CD4-positive, alpha-beta T cell treated with Interleukin-6 for 4 hours (primary cell): ENCODE results near the gene MYO5B.
"Not testable (repeated sequence)": the region's sequence is repeated elsewhere in the genome, so short reads cannot be mapped to it uniquely, and the experiment has no call there.

ENCODE experiments used
- DNase-seq: peaks from one replicate; pipeline ENCODE4 v3.0.0-alpha.2; 2020; ENCODE audit warnings: mixed read lengths

Gene MYO5B

DNA sequence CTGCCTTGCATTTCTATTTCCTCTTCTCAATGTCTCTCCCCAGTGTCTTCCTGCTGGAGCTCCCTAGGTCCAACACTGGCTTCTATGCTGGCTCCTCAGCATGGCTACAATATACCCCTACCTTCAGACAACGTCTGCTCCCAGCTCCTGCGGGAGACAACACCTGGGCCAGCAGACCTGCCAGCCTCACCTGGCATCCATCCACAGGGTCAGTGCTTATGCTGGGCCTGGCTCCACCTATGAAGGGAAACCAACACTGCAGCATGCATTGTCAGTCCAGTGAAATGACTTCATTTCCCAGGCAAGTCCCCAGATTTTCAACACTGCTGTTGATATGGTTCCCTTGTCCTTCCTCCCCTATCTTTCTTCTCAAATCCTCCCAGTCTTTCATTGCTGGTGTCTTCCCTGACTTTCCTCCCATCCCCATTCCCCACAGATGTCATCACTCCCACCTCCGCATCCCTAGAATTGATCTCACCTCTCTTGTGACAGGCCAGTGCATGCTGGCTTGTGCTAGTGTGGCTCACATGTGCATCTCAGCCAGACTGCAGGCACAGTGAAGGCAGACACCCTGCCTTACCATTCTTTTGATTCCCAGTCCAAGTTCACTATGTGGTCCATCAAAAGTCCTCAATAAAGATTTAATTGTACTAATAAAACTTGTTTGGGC, 98.0 kb downstream of the MYO5B start:
- no peak for DNase-seq

GRCh38 chr18:50094786-50095185, 100.2 kb downstream of the MYO5B start:
- DNase-seq, result not testable (repeated sequence)

DNA sequence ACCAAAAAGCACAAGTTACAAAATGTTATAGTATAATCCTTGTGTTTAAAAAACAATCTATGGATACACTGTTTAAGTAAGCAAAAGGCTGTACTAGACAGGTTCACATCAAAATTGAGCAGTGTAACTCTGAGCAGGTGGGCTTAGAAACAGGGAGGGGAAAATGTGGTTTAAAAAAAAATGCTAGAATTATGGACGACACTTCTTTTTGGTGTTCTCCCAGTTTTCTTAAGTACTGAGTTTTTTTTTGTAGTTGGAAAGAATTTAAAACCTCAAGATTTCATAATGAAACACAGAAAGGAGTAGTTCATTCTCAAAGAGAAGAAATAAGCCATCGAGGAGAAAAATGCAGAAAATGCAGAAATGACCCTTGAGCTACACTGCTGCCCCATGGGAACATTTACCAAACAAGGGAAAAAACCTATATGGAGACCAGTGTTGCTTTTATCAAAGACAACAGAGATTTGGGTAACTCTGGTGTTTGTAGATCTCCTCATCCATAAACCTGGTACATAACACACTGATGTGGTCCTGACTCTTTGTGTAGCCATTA, 100.7 kb downstream of the MYO5B start:
- DNase-seq, result no peak

GRCh38 chr18:50093366-50094064, 101.4 kb downstream of the MYO5B start:
- DNase-seq, result no peak

GRCh38 chr18:50092245-50092805, 102.6 kb downstream of the MYO5B start:
- no peak for DNase-seq

DNA sequence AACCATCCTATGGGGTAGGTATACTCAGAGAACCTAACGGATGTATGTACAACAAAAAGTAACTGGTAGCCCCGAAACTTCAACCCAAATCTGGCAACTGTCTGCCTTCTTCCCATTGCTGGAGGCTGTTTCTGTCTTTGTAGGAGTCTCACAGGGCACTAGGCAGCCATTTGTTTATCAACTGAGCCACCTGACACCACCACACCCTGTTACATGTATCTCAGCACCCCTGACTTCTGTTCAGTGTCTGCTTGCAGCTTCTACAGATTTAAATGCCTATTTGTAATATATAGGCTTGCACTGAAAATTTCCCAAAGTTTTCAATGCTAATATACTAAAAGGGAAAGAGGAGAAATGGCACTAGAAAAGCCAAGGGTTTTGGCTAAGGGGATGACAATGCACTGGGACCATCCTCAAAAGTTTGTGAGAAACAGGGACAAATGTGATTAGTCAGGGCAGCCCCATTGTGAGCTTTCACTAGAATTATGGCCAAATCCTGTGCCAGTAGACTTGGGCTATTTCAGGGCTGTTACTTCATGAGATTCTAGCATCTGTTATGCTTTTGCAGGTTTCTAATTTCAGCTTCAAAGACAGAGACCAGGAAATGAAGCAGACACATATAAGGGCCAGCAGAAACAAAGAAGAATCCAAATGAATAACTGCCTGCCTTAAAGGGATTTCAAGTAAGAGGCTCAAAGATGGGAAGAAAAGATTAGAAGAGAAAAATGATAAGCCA, 103.3 kb downstream of the MYO5B start:
- DNase-seq, result no peak

DNA sequence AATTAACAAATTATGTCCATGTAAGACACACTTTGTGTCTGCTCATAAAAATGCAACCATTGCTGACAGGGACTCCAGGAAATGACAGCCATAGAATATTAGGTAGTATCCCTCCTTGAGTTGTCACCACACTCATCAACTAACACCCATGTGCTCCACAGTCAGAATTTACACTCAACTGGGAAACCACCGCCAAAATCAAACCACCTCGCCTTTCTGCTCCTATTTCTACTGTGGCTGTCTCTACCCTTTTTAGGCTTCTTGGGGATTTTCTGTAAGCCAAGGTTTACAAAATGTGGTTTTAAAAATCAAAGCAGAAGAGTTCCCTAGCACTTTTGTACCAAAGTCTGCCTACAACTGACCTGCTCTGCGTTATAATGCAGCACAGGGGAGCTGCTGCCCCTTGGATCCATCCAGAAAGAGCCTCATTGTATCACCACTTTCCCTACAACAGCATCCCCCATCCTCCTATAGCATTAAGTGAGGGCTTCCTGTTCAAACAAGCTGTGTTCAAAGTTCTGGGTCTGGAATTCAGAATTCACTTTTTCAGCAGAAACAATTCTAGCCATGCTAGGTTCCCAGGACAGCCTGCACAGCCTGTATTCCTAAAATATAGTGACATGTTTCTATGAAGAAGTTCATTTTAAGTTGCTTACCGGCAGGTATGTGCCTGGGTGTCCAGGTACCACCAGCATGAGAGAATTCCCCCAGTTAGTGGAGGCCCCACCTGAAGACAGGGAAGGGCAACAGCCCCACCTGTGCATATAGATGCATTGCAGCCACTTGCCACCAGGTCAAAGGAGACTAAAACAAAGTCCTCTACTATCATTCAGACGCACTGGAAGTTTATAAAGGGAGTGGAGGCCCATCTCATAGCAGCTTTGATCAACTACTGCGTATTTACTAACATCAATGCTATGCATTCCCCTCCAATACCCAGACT, 104.3 kb downstream of the MYO5B start:
- no peak for DNase-seq

- no peak for DNase-seq
Observed at GRCh38 chr18:50089702-50090101, 105.2 kb downstream of the MYO5B start.

DNA sequence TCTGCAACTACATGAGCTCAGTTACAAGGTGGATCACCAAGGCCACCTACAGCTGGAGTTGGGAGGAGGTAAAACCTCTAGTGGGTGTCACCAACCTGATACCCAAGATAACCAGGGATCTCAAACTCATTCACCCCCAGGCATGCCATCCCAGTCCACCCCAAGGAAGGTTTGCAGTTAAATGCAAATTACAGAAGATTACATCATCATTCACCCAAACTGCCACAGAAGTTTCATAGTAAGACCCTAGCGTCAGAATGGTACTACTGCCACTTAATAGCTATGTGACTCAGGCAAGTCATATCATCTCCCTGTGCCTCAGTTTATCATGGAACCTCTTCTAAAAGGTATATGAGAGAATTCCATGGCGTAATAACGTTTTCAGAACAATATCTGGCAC, 111.2 kb downstream of the MYO5B start:
- no peak for DNase-seq

DNA sequence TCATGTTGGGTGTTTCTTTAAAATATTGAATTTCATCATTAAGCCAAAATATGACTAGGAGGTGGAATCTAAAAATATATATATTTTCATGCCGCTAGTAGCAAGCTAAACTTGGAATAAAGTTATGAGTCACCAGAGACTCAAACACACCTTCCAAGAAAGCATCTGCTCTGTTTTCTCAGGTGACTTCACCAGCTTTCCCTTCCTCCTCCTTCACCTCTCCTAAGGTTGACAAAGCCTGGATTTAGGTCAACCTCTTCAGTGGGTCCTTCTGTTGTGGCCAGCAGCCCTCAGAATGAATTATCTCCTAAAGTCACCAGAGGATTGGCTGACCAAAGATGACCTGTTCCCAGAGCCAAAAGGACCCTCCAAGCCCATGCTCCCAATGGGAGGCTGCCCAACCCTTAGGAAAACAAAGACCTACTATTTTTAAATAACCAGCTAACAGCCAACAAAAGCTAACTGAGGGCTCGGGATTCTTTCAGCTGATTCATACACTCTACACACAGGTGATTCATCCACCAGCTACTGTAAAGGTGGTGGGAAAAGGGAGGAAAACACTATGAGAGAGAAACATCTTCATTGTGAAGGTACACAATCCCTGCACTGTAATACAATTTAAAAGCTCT, 113.9 kb downstream of the MYO5B start:
- no peak for DNase-seq

- no peak for DNase-seq
Observed at GRCh38 chr18:50080316-50080715, 114.6 kb downstream of the MYO5B start.

- DNase-seq, result no peak
Observed at GRCh38 chr18:50079571-50080295, 115.2 kb downstream of the MYO5B start.

- DNase-seq, result no peak
Observed at GRCh38 chr18:50076277-50076676, 118.7 kb downstream of the MYO5B start.

GRCh38 chr18:50075772-50076171, 119.2 kb downstream of the MYO5B start:
- no peak for DNase-seq

DNA sequence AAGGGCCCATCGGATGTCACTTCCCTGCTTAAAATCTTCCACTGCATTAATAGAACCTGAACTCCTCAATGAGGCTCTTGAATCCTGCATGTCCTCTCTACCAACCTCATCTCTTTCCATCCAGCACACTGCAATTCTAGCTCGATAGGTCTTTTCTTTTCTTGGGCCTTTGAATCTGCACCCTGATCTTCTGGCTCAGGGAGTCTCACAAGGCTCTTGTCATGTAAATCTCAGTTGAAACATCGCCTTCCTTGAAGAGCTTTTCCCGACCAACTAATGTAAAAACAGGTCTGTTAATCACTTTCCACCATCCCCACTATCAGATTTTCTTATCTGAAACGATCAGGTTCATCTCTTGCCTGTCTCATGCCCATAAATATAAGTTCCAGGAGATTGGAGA, 120.5 kb downstream of the MYO5B start:
- no peak for DNase-seq

DNA sequence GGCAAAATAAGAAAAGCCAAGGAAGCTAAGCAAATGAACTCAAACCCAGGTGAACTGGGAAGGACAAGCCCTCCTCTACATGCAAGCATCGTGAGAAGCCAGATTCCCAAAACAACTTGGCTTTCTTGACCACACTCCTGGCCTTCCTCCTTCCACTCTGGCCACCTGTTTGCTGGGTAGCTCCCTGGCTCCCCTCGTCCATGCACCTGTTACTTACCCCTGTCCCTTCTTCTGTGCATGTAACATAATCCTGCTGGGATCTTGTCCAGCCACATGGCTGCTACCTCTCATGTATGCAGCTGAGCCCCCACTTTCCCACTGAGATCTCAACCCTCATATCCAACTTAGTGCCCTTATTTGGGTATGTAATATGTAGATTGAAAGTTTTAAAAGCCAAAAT, 121.6 kb downstream of the MYO5B start:
- no peak for DNase-seq

- no peak for DNase-seq
Observed at GRCh38 chr18:50072146-50072545, 122.8 kb downstream of the MYO5B start.

- no peak for DNase-seq
Observed at GRCh38 chr18:50071397-50071796, 123.5 kb downstream of the MYO5B start.

DNA sequence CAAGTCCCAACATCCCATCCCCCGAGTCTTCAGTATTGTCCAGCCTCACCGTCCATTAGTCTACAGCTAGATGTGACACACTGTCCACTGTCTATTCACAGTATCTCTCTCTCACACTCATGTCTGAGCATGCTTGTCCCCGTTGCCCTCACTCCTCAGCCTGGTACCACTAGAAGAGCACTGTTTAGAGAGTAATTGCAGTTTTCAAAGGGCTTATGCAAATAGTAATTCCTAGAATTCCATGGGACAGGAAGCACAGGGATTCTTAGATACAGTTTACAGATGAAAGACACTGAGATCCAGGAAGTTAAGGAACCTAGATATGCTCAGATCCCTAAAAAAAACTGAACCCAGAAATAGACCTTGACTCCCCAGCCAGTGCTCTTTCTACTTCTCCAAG, 125.5 kb downstream of the MYO5B start:
- no peak for DNase-seq

DNA sequence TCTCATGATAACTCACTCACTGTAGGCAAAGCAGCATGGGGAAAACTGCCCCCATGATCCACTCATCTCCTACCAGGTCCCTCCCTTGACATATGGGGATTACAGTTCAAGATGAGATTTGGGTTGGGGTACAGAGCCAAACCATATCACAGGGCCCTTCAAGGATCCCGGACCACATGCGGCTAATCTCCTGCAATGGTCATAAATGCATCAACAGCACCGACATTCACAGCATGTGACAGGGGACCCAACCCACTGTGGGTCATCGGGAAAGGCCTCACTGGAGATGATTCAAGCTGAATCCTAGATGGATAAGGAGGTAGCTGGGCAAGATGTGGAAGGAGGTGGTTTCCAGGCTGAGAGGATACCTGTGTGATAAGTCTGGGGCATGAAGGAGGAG, 129.4 kb downstream of the MYO5B start:
- DNase-seq, result no peak

- DNase-seq, result no peak
Observed at GRCh38 chr18:50065039-50065438, 129.9 kb downstream of the MYO5B start.
